ENCODE results near the gene C10orf53.

DNA sequence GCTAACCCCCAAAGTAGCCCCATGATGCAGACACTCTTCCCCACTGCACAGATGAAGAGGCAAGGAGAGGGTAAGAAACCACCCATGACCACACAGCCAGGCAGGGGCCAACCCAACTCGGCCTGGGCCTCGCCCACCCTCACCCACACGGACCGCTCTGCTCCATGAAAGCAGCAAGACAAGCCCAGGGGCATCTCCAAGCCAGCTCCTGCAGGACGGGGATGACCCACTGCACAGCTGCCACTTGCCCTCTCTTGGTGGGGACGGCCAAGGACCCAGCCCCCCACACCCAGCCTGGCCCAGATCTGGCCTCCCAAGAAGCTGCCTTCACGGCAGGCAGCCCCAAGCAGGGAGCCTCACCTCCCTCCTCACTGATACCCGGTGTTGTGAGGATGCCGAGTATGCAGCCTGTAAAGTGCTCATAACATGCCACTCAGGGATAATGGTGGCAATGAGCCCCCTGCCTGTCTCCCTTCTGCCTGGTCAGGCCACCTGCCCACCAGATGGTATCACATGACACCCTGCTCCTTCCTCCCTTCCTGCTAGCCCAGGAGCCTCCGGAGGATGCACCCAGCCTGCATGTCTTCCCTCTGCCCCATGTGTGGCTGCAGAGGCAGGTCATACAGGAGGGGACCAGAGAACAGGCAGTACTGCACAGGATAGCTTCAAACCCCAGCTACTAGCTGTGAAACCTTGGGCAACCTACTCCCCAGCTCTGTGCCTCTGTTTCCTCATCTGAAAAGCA is 59.3 kb downstream of the C10orf53 start:
- TF ChIP-seq POLR2A (IDR thresholded peaks at IDR 0.05) (no peak), POLR2AphosphoS5 (IDR thresholded peaks at IDR 0.05) (no peak), EP300 (IDR thresholded peaks at IDR 0.05) (no peak)
- TF ChIP-seq, protein P1, sequence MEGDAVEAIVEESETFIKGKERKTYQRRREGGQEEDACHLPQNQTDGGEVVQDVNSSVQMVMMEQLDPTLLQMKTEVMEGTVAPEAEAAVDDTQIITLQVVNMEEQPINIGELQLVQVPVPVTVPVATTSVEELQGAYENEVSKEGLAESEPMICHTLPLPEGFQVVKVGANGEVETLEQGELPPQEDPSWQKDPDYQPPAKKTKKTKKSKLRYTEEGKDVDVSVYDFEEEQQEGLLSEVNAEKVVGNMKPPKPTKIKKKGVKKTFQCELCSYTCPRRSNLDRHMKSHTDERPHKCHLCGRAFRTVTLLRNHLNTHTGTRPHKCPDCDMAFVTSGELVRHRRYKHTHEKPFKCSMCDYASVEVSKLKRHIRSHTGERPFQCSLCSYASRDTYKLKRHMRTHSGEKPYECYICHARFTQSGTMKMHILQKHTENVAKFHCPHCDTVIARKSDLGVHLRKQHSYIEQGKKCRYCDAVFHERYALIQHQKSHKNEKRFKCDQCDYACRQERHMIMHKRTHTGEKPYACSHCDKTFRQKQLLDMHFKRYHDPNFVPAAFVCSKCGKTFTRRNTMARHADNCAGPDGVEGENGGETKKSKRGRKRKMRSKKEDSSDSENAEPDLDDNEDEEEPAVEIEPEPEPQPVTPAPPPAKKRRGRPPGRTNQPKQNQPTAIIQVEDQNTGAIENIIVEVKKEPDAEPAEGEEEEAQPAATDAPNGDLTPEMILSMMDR (IDR thresholded peaks at IDR 0.05): no peak

All from suprapubic skin (tissue), 4 donors.